WTC11 (cell line): ENCODE measurements around the gene CLK3. TPM values are rescaled to one million over a fixed set of nuclear protein-coding genes. Genes with fewer than 3 reads are reported as not detected.

Source experiments
- ATAC-seq: fragments of 200-7000 bp; cut with Tn5 transposase; 2 replicates; pipeline ENCODE4 v1.10.0; 2021; ENCODE audit warnings: mild to moderate bottlenecking, moderate library complexity
- CTCF ChIA-PET: fragments of 300-600 bp; sonication (Branson Sonifier 250); formaldehyde crosslinking; loops from one replicate; lab custom pipeline; 2021; ENCODE audit warnings: antibody characterized with exemption; lab: Charles Lee
- POLR2A ChIA-PET: fragments of 350-600 bp; sonication (Branson Sonifier 250); formaldehyde crosslinking; loops from one replicate; lab custom pipeline; 2021; ENCODE audit warnings: antibody characterized with exemption; lab: Charles Lee
- DNase-seq: peaks from one replicate; pipeline ENCODE4 v3.0.0; 2021; ENCODE audit warnings: low spot score
- H3K27ac Mint-ChIP-seq: 2 replicates; pipeline ENCODE4 v1.8.0; 2021; ENCODE audit warnings: mixed read lengths
- H3K27me3 Mint-ChIP-seq: 2 replicates; pipeline ENCODE4 v1.8.0; 2021; ENCODE audit warnings: low read depth, mild to moderate bottlenecking, moderate library complexity, mixed read lengths
- H3K36me3 Mint-ChIP-seq: 2 replicates; pipeline ENCODE4 v1.8.0; 2021; ENCODE audit warnings: mixed read lengths
- H3K4me1 Mint-ChIP-seq: 2 replicates; pipeline ENCODE4 v1.8.0; 2022; ENCODE audit warnings: mixed read lengths
- H3K4me3 Mint-ChIP-seq: 2 replicates; pipeline ENCODE4 v1.8.0; 2021; ENCODE audit warnings: mild to moderate bottlenecking, moderate library complexity, mixed read lengths
- H3K9me3 Mint-ChIP-seq: 2 replicates; pipeline ENCODE4 v1.8.0; 2021; ENCODE audit warnings: mixed read lengths
- AFF4 ChIP-seq: sonication (generic); formaldehyde crosslinking; IDR thresholded peaks from 2 replicates; pipeline ENCODE4 v1.8.1; 2023; ENCODE audit warnings: mild to moderate bottlenecking, missing genetic modification reagents, borderline replicate concordance
- ATF1 ChIP-seq: sonication (generic); formaldehyde crosslinking; IDR thresholded peaks from 2 replicates; pipeline ENCODE4 v1.8.1; 2023; ENCODE audit warnings: mild to moderate bottlenecking, moderate library complexity, missing genetic modification reagents
- ATF2 ChIP-seq: sonication (generic); formaldehyde crosslinking; IDR thresholded peaks from 2 replicates; pipeline ENCODE4 v1.8.1; 2022; ENCODE audit warnings: low read depth, missing genetic modification reagents, borderline replicate concordance
- ATF3 ChIP-seq: sonication (generic); formaldehyde crosslinking; conservative IDR thresholded peaks from 2 replicates; pipeline ENCODE4 v1.8.1; 2022; ENCODE audit warnings: mild to moderate bottlenecking, missing genetic modification reagents
- E2F5 ChIP-seq: sonication (generic); formaldehyde crosslinking; IDR thresholded peaks from 2 replicates; pipeline ENCODE4 v1.8.1; 2022; ENCODE audit warnings: mild to moderate bottlenecking, moderate library complexity, missing genetic modification reagents
- FOXJ3 ChIP-seq: sonication (generic); formaldehyde crosslinking; IDR thresholded peaks from 2 replicates; pipeline ENCODE4 v1.9.0; 2021; ENCODE audit warnings: missing genetic modification reagents, mild to moderate bottlenecking, borderline replicate concordance
- FOXP4 ChIP-seq: sonication (generic); formaldehyde crosslinking; IDR thresholded peaks from 2 replicates; pipeline ENCODE4 v1.8.0; 2022; ENCODE audit warnings: mild to moderate bottlenecking, missing genetic modification reagents
- GRHL2 ChIP-seq: fragments of 250-450 bp; sonication (Bioruptor Pico); IDR thresholded peaks from 2 replicates; pipeline ENCODE4 v1.8.0; 2022; ENCODE audit warnings: mild to moderate bottlenecking, moderate library complexity; ENCODE audit not compliant: insufficient replicate concordance, severe bottlenecking
- GTF2I ChIP-seq: fragments of 250-450 bp; sonication (Bioruptor Pico); conservative IDR thresholded peaks from 2 replicates; pipeline ENCODE4 v1.4.0; 2021; ENCODE audit warnings: mild to moderate bottlenecking
- HMGA2 ChIP-seq: fragments of 250-450 bp; sonication (Bioruptor Pico); IDR thresholded peaks from 2 replicates; pipeline ENCODE4 v1.4.0; 2021; ENCODE audit warnings: mild to moderate bottlenecking, moderate library complexity
- NFYB ChIP-seq: sonication (generic); formaldehyde crosslinking; conservative IDR thresholded peaks from 2 replicates; pipeline ENCODE4 v1.8.0; 2022; ENCODE audit warnings: low read depth, missing genetic modification reagents
- NR3C1 ChIP-seq: sonication (generic); formaldehyde crosslinking; conservative IDR thresholded peaks from 2 replicates; pipeline ENCODE4 v1.8.1; 2023; ENCODE audit warnings: low read depth, mild to moderate bottlenecking, missing genetic modification reagents
- OVOL2 ChIP-seq: fragments of 250-450 bp; sonication (Bioruptor Pico); IDR thresholded peaks from 2 replicates; pipeline ENCODE4 v1.9.0; 2021; ENCODE audit warnings: mild to moderate bottlenecking, borderline replicate concordance
- RORB ChIP-seq: fragments of 250-450 bp; sonication (Bioruptor Pico); IDR thresholded peaks from 2 replicates; pipeline ENCODE4 v1.9.0; 2021; ENCODE audit warnings: mild to moderate bottlenecking
- TP53 ChIP-seq: sonication (generic); formaldehyde crosslinking; IDR thresholded peaks from 2 replicates; pipeline ENCODE4 v1.8.1; 2023; ENCODE audit warnings: mild to moderate bottlenecking, missing genetic modification reagents
- ZNF121 ChIP-seq: sonication (generic); formaldehyde crosslinking; IDR thresholded peaks from 2 replicates; pipeline ENCODE4 v1.8.0; 2023; ENCODE audit warnings: missing genetic modification reagents
- ZNF416 ChIP-seq: fragments of 250-450 bp; sonication (Bioruptor Pico); IDR thresholded peaks from 2 replicates; pipeline ENCODE4 v1.9.0; 2021; ENCODE audit warnings: mild to moderate bottlenecking, inconsistent platforms
- ZNF671 ChIP-seq: fragments of 250-450 bp; sonication (Bioruptor Pico); IDR thresholded peaks from 2 replicates; pipeline ENCODE4 v1.8.0; 2021; ENCODE audit warnings: mild to moderate bottlenecking
- ZSCAN18 ChIP-seq: fragments of 250-450 bp; sonication (Bioruptor Pico); IDR thresholded peaks from 2 replicates; pipeline ENCODE4 v2.1.2; 2022; ENCODE audit warnings: mild to moderate bottlenecking, moderate library complexity
- total RNA-seq: library from RNA; stranded (reverse); gene quantifications from 3 replicates; pipeline ENCODE4 v1.2.3, GENCODE V29; 2021
- TF ChIP-seq, protein P1 (sequence below): fragments of 250-450 bp; sonication (Bioruptor Pico); IDR thresholded peaks from 2 replicates; pipeline ENCODE4 v1.8.0; 2021; ENCODE audit warnings: mild to moderate bottlenecking
- TF ChIP-seq, protein P2 (sequence below): sonication (generic); formaldehyde crosslinking; IDR thresholded peaks from 2 replicates; pipeline ENCODE4 v1.8.1; 2023; ENCODE audit warnings: mild to moderate bottlenecking, moderate library complexity, missing genetic modification reagents

Gene CLK3
- total RNA-seq, 1 experiment from 2014 or later, result 48.1 TPM

DNA sequence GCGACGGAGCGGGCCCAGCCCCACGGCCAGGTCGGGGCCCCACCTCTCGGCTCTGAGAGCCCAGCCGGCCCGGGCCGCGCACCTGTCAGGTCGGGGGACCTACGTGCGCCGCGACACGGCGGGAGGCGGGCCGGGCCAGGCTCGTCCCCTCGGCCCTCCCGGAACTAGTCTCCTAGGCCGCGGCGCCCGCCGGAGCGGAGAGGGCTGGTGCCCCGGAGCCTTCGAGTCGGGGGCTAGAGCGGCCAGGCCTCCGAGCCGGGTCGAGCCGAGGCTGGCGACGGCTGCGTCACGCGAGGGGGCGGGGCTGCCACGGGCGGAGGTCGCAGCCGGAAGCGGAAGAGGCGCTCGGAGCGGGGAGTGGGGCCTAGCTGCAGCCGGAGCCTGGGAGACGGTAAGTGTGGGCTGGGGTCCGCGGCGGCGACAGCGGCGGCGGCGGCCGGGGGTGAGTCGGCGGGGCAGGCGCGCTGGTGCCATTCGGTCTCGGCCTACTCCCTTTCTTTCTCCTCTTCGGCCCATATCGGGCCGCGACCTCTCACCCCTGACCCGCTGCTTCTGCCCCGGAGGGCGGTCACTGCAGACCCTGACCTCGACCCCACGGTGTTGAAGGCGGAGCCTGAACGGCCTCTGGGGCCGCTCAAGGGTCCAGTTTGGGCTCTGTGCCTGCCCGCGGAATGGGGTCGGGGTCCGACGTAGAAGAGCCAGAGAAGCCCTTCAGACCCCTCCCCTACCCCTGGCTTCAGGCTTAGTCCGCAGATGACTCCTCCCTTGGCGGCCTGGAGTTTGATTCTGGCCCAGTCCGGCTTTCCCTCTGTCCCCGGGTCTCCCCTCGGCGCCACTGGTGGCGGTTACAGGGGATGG is at the start of gene CLK3 (continued):
- TF ChIP-seq AFF4 (CRISPR knock-in tag), result peak; percentile 94; the same call in 1 of the 2 replicates
- no peak for TF ChIP-seq OVOL2 (CRISPR knock-in tag)
- TF ChIP-seq ATF1 (CRISPR knock-in tag), result peak; percentile 43; the same call in 1 of the 2 replicates
- peak; percentile 45; the same call in 1 of the 2 replicates for TF ChIP-seq FOXP4 (CRISPR knock-in tag)
- TF ChIP-seq E2F5 (CRISPR knock-in tag), result peak; percentile 77; the same call in 1 of the 2 replicates
- TF ChIP-seq GTF2I, result no peak
- no peak for TF ChIP-seq HMGA2
- TF ChIP-seq ATF3, result no peak
- TF ChIP-seq, protein P1, sequence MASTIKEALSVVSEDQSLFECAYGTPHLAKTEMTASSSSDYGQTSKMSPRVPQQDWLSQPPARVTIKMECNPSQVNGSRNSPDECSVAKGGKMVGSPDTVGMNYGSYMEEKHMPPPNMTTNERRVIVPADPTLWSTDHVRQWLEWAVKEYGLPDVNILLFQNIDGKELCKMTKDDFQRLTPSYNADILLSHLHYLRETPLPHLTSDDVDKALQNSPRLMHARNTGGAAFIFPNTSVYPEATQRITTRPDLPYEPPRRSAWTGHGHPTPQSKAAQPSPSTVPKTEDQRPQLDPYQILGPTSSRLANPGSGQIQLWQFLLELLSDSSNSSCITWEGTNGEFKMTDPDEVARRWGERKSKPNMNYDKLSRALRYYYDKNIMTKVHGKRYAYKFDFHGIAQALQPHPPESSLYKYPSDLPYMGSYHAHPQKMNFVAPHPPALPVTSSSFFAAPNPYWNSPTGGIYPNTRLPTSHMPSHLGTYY (CRISPR knock-in tag), result no peak
- no peak; the same call in 1 of the 2 replicates for TF ChIP-seq NFYB (CRISPR knock-in tag)
- TF ChIP-seq ZNF416, result no peak
- no peak for TF ChIP-seq GRHL2 (CRISPR knock-in tag)
- no peak for TF ChIP-seq ZNF121 (CRISPR knock-in tag)
- TF ChIP-seq FOXJ3 (CRISPR knock-in tag), result no peak
- TF ChIP-seq NR3C1, result no peak
- TF ChIP-seq TP53 (CRISPR knock-in tag), result peak; percentile 82; the same call in 1 of the 2 replicates
- TF ChIP-seq ZNF671 (CRISPR knock-in tag), result no peak
- no peak for TF ChIP-seq RORB (CRISPR knock-in tag)

DNA sequence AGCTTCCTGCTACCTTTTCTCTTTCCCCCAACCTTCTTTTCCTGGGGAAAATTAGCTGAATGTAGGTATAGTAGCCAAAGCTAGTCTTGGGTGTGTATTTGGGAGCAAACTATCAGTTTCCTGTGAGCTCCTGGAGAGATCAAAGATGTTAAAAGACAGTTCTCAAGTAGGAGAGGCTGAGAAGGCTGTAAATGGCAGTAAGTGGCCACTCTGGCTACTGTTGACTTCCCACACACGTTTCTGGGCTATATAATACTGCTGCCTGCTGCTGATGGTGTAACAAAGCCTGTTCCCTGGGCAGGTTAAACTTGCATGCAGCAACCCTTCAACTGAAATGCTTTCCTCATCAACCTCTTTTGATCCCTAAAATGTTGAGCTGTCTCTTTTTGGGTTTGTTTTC is 47.0 kb upstream of the CLK3 start:
- POLR2A ChIA-PET, result no interaction called here
- TF ChIP-seq, protein P2, sequence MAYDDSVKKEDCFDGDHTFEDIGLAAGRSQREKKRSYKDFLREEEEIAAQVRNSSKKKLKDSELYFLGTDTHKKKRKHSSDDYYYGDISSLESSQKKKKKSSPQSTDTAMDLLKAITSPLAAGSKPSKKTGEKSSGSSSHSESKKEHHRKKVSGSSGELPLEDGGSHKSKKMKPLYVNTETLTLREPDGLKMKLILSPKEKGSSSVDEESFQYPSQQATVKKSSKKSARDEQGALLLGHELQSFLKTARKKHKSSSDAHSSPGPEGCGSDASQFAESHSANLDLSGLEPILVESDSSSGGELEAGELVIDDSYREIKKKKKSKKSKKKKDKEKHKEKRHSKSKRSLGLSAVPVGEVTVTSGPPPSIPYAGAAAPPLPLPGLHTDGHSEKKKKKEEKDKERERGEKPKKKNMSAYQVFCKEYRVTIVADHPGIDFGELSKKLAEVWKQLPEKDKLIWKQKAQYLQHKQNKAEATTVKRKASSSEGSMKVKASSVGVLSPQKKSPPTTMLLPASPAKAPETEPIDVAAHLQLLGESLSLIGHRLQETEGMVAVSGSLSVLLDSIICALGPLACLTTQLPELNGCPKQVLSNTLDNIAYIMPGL (CRISPR knock-in tag), result no peak
- TF ChIP-seq FOXP4 (CRISPR knock-in tag) (no peak), ATF2 (no peak), ZSCAN18 (CRISPR knock-in tag) (no peak)

More for the DNA sequence above, 47.0 kb upstream of the CLK3 start:
- Mint-ChIP-seq H3K36me3 (peaks cover 51% of the 10 kb centered on the region), H3K4me3 (no peak overlapping the region), H3K4me1 (peaks cover 21% of the 10 kb centered on the region), H3K27me3 (no peaks in the 10 kb centered on the region), H3K27ac (peak overlapping the region; percentile 92), H3K9me3 (no peaks in the 10 kb centered on the region)
- no peak for ATAC-seq
- CTCF ChIA-PET, result no interaction called here
- no peak for DNase-seq
